HEK293T (cell line): Measurements from ENCODE around the gene SETBP1.

Source experiments
- BHLHE40 ChIP-seq: fragments of 450-650 bp; IDR thresholded peaks from 2 replicates; pipeline ENCODE4 v1.6.1; 2016; ENCODE audit warnings: mild to moderate bottlenecking, moderate library complexity, borderline replicate concordance
- CTBP1 ChIP-seq: fragments of 450-650 bp; IDR thresholded peaks from 2 replicates; pipeline ENCODE4 v1.6.1; 2016; ENCODE audit warnings: borderline replicate concordance
- FOXA1 ChIP-seq: fragments of 450-650 bp; IDR thresholded peaks from 2 replicates; pipeline ENCODE4 v1.6.1; 2016; ENCODE audit warnings: mild to moderate bottlenecking
- FOXK2 ChIP-seq: fragments of 450-650 bp; IDR thresholded peaks from 2 replicates; pipeline ENCODE4 v1.6.1; 2016; ENCODE audit warnings: mild to moderate bottlenecking
- FOXM1 ChIP-seq: fragments of 450-650 bp; IDR thresholded peaks from 2 replicates; pipeline ENCODE4 v1.6.1; 2017; ENCODE audit warnings: mild to moderate bottlenecking, borderline replicate concordance
- HDGF ChIP-seq: fragments of 450-650 bp; IDR thresholded peaks from 2 replicates; pipeline ENCODE4 v1.6.1; 2017; ENCODE audit warnings: antibody characterized with exemption, borderline replicate concordance
- L3MBTL2 ChIP-seq: fragments of 450-650 bp; conservative IDR thresholded peaks from 2 replicates; pipeline ENCODE4 v1.6.1; 2016; ENCODE audit warnings: mild to moderate bottlenecking
- NFRKB ChIP-seq: fragments of 450-650 bp; IDR thresholded peaks from 2 replicates; pipeline ENCODE4 v1.6.1; 2016; ENCODE audit warnings: mild to moderate bottlenecking, moderate library complexity
- SP1 ChIP-seq: fragments of 450-650 bp; IDR thresholded peaks from 2 replicates; pipeline ENCODE4 v1.6.1; 2017
- SUZ12 ChIP-seq: fragments of 450-650 bp; IDR thresholded peaks from 2 replicates; pipeline ENCODE4 v1.6.1; 2016; ENCODE audit warnings: mild to moderate bottlenecking
- TARDBP ChIP-seq: fragments of 450-650 bp; IDR thresholded peaks from 2 replicates; pipeline ENCODE4 v1.6.1; 2016

DNA sequence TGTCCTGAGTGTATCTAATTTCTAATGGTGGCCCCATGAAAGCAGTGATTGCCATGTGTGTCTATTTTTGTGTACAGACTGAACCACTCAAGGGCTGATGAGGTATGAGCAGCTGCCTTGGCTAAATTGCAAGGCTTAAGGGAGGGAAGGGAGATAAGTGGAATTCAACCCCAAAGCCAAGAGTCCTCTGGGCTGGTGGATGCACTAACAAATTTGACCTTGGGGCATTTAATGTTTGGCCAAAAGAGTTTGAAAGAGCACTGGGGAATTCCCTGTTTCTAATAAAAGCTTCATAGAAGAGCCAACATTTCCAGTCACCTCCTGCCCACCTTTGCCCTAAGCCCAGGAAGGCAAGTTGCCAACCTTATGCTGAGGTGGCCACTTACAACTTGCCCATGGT is 172.1 kb downstream of the SETBP1 start:
- TF ChIP-seq SP1: no peak
- TF ChIP-seq TARDBP: no peak
- no peak for TF ChIP-seq BHLHE40
- TF ChIP-seq FOXM1: no peak
- no peak for TF ChIP-seq FOXK2
- no peak for TF ChIP-seq HDGF
- TF ChIP-seq FOXA1: no peak
- TF ChIP-seq CTBP1: no peak
- TF ChIP-seq SUZ12: no peak
- TF ChIP-seq NFRKB: no peak
- TF ChIP-seq L3MBTL2: no peak
